ENCODE measurements around the gene OR14I1.
"Not testable (repeated sequence)": the region's sequence is repeated elsewhere in the genome, so short reads cannot be mapped to it uniquely, and the experiment has no call there.

OR14I1 gene

DNA sequence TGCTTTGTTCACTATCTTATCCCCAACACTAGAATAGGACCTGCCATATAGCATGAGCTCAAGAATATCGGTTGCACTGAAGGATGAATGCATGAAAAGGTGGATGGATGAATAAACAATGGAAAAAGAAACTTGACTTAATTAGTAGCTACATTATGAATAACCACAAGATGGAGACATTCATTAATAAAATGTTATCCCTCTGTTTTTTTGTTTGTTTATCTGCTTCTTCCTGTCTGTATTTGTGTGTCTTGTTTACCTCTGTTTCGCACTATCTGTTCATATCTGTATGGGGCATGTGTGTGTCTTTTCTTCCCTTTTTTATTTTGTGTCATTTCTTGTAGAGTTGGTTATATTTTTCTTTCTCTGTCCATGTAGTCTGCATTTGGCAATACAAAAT, 1.1 kb upstream of the OR14I1 start:
- H3K4me1 Mint-ChIP-seq (ENCODE audit: low read depth): peaks cover 14% of the 10 kb centered on the region
- H3K4me3 Mint-ChIP-seq: no peak overlapping the region
- no peaks in the 10 kb centered on the region for H3K36me3 Mint-ChIP-seq (ENCODE audit: low read depth)
- no peaks in the 10 kb centered on the region for H3K27me3 Mint-ChIP-seq
- H3K9me3 Mint-ChIP-seq: no peaks in the 10 kb centered on the region
- no peak overlapping the region for H3K27ac Mint-ChIP-seq
- intact Hi-C loops (cut with micrococcal nuclease): loop anchor here (2.0 to 5.0 kb wide), 2 partner anchors 81 to 103 kb away; no protein-coding TSS in a partner anchor

DNA sequence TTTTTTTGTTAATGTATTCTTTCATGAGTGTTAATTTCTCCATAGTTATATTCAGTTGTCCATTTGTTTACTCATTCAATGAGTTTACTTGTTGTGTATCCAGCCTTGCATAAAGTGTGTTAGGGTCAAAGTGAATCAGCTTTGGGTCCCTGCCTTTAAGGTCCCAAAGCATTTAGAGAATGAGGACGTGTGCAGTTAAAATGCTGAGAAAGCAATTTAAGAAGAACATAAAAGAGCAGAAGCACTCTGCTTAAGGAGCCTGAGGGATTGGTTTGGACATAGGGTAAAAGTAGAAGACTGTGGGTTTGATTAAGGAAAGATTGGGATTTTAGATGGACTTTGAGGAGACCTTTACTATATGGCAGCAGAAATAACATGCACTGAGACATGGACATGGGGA, 3.5 kb downstream of the OR14I1 start:
- H3K36me3 Mint-ChIP-seq (ENCODE audit: low read depth): no peaks in the 10 kb centered on the region
- no peak overlapping the region for H3K27ac Mint-ChIP-seq
- intact Hi-C loops (cut with micrococcal nuclease): no loop called here
- no peaks in the 10 kb centered on the region for H3K27me3 Mint-ChIP-seq
- no peak overlapping the region for H3K4me3 Mint-ChIP-seq
- peaks cover 27% of the 10 kb centered on the region for H3K4me1 Mint-ChIP-seq (ENCODE audit: low read depth)
- no peaks in the 10 kb centered on the region for H3K9me3 Mint-ChIP-seq

DNA sequence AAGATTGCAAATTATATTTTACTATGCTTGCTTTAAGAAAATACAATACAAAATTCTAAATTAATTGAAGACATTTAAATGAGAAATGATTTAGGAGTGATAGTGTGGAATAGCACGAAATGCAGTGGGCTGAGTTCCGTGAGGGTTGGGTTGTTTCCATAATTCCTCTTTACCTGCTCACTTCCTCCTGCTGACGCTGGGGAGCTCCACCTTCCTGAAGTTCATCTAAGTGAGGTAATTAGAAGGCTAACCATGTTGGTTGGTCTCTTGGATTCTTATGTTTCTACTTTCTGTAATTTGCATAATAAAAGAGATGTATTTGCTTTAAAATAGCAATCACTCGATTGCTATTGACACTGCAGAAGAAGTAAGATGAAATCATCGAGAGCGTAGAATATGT, 4.7 kb downstream of the OR14I1 start:
- Mint-ChIP-seq H3K36me3 (ENCODE audit: low read depth) (no peaks in the 10 kb centered on the region), H3K27me3 (no peaks in the 10 kb centered on the region), H3K9me3 (no peaks in the 10 kb centered on the region), H3K4me3 (no peak overlapping the region), H3K27ac (no peak overlapping the region), H3K4me1 (ENCODE audit: low read depth) (peaks cover 27% of the 10 kb centered on the region)
- intact Hi-C loops (cut with micrococcal nuclease): no loop called here

DNA sequence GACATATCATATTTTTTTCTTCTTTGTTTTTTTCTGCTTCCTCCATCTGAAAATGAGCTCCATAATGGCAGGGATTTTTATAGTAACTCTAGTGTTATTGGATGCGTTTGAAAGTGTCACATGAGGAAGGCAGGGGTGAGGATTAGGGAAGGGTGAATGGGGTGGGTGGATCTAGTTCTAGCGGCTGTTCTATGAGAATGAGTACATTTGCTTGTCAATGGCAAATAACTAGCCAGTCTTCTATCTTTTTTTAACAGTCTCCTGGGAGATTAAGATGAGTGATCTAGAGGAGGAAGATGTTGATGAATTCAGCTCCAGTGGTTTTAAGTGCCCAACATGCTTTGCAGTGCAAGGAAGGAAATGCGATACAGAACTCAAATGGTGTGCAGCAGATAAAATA, 5.8 kb downstream of the OR14I1 start:
- intact Hi-C loops (cut with micrococcal nuclease): no loop called here
- Mint-ChIP-seq H3K4me1 (ENCODE audit: low read depth) (peaks cover 27% of the 10 kb centered on the region), H3K27me3 (peaks cover 6% of the 10 kb centered on the region), H3K9me3 (peaks cover 8% of the 10 kb centered on the region), H3K4me3 (no peak overlapping the region), H3K36me3 (ENCODE audit: low read depth) (no peaks in the 10 kb centered on the region), H3K27ac (no peak overlapping the region)

DNA sequence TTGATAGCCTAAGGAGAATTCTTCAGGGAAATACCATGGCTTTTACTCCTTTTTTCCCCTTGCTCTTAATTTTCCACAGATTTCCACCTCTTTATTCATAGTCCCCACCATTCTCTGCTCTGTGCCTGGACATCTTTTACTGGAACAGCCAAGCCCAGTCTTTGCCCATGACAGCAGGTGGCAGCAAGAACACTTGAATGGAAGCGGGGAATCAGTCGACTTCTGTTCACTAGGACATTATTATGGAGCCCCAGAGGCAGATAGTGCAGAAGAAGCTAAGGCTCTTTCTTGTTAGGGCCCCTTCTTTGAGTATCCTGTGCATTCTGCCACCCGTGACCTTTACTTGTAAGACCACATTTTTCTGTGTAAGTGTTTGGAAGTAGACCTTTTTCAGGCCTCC, 6.3 kb downstream of the OR14I1 start:
- H3K27ac Mint-ChIP-seq: no peak overlapping the region
- no peaks in the 10 kb centered on the region for H3K36me3 Mint-ChIP-seq (ENCODE audit: low read depth)
- intact Hi-C loops (cut with micrococcal nuclease): no loop called here

DNA sequence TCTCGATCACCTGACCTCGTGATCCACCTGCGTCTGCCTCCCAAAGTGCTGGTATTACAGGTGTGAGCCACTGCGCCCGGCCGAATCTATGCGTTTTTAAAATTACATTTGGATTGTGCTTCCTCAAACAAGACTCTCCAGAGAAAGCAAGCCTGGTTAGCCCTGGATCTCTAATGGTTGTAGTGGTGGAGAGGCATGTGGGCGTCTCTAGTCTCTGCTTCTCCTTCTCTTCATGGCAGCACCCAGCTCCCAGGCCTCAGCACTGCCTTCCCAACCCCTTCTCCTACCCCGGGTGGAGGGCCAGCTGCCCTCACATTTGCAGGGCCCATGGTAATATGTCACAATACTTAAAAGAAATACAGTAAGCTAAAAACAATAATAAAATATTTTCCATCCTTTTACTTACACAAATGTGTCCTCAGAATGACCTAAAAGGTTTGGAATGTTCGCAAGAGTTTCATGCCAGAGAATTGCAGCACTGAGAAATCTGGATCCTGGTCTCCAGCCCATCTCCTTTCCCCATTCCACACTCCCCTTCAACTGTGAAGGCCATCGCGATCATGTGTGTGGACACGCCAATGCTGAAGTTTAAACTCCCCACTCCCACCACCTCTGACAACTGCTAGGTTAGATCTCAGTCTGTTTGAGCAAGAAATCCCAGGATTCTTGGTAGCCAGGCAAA, 7.0 kb downstream of the OR14I1 start:
- no peak overlapping the region for H3K27ac Mint-ChIP-seq
- no peak overlapping the region for H3K4me3 Mint-ChIP-seq
- H3K9me3 Mint-ChIP-seq: peaks cover 8% of the 10 kb centered on the region
- no peaks in the 10 kb centered on the region for H3K36me3 Mint-ChIP-seq (ENCODE audit: low read depth)
- H3K4me1 Mint-ChIP-seq (ENCODE audit: low read depth): peaks cover 27% of the 10 kb centered on the region
- intact Hi-C loops (cut with micrococcal nuclease): loop anchor here (2.0 kb wide), 1 partner anchor 111 kb away; no protein-coding TSS in a partner anchor
- peaks cover 6% of the 10 kb centered on the region for H3K27me3 Mint-ChIP-seq

More for the DNA sequence above, 6.3 kb downstream of the OR14I1 start:
- H3K9me3 Mint-ChIP-seq: peaks cover 8% of the 10 kb centered on the region
- no peak overlapping the region for H3K4me3 Mint-ChIP-seq
- H3K27me3 Mint-ChIP-seq: peaks cover 6% of the 10 kb centered on the region
- H3K4me1 Mint-ChIP-seq (ENCODE audit: low read depth): peaks cover 27% of the 10 kb centered on the region

DNA sequence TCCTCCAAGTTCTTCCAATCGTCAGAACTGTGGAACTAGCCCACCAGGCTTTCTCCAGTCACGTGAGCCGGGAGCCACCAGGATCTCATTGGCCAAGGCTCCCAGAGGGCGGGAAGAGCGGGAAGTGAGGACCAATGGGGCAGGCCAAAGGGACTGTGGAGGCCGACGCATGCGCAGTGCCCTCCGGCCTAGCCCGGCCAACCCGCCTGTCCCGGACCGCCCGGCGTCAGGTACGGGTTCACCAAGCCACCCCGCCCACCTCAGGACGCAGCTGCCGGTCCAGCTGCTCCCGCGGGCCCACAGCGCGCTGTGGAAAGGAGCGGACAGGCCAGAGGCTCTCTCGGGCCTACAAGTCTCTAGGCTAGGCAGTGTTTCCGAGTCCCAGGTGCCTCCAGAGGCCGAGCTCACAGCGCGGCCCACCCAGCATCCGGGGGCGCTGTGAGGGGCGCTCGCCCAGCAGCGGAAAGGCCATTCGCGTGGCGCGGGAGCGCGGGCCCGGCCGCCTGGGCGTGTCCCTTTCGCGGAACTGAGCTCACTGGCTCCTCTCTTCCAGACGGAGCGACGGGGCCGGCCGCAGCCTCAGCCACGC, 10.9 kb downstream of the OR14I1 start:
- Mint-ChIP-seq H3K27me3 (peaks cover 8% of the 10 kb centered on the region), H3K4me1 (ENCODE audit: low read depth) (peaks cover 19% of the 10 kb centered on the region), H3K27ac (no peak overlapping the region), H3K9me3 (peaks cover 20% of the 10 kb centered on the region), H3K36me3 (ENCODE audit: low read depth) (no peaks in the 10 kb centered on the region), H3K4me3 (no peak overlapping the region)
- intact Hi-C loops (cut with micrococcal nuclease): no loop called here

DNA sequence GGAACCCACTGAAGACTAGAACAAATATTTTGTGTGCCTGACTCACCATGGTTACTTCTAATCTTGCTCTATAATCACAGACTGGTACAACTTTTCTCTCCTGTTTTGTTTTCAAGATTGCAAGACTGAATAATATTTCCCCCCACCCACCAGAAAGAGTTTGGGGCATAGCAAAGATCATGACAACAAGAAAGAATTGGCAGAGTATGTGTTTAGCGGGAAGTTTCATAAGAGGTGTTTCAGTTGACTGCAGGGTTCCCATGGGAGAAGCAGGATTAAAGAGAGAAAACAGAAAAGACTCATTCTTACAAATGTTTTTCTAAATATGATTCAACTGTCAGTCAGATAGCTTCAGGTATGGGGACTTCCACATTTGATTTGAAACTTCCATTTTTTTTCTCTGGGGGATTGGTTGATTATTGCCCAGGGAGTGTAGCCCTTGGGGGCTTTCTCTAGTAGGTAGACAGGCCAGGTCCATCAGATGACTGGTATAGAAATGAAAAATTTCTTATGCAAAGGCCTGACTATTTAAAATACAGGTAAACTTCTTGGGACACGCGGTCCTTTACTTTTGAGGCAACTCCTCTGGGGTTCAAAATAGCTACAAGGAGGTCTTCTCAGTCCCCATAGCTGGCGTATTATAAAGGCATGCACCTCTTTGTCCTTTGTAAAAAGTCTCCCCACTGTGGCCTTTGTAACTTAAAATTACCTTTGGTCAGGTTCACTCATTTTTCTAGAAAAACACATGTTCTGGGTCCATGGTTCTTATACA, 13.9 kb downstream of the OR14I1 start:
- intact Hi-C loops (cut with micrococcal nuclease): no loop called here
- Mint-ChIP-seq H3K27me3 (peaks cover 9% of the 10 kb centered on the region), H3K9me3 (peaks cover 20% of the 10 kb centered on the region), H3K27ac (no peak overlapping the region), H3K4me1 (ENCODE audit: low read depth) (peaks cover 5% of the 10 kb centered on the region), H3K4me3 (no peak overlapping the region), H3K36me3 (ENCODE audit: low read depth) (no peaks in the 10 kb centered on the region)

DNA sequence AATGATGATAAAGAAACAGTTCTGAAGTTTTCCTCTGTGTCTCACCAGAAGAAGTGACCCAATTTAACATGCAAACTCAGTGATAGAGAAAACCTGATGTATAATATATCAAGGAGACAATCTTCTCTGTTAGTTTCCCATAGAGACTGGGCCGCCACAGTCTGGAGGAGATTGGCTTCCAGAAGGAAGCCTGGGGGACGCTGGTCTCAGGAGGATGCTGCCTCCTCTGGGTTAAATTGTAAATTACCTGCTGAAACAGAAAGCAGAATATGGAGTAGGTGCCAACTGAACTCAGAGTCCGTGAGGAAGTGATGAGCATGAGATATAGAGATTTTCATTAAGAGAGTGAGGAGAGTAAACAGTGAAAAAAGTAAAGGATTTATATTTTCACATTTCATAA, 15.8 kb downstream of the OR14I1 start:
- Mint-ChIP-seq H3K4me3 (no peak overlapping the region), H3K36me3 (ENCODE audit: low read depth) (no peaks in the 10 kb centered on the region), H3K9me3 (peaks cover 12% of the 10 kb centered on the region), H3K27ac (no peak overlapping the region), H3K4me1 (ENCODE audit: low read depth) (peaks cover 5% of the 10 kb centered on the region), H3K27me3 (peaks cover 7% of the 10 kb centered on the region)
- intact Hi-C loops (cut with micrococcal nuclease): no loop called here

DNA sequence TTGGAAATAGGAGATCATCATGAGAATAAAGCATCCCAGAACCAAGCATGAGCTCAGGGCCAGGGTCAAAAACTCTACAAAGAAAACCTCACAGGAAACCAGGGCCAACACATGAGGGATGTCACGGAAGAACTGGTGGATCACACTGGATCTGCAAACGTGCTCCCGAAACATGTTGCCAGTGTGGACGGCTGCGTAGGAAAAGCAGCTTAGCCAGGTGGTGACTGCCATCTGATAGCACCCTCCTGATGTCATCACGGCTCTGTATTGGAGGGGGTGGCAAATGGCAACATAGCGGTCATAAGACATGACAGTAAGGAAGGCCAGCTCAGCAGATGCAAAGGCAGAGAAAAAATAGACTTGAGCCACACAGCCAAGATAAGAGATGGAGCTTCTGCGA, 20.9 kb downstream of the OR14I1 start:
- peaks cover under 1% of the 10 kb centered on the region for H3K4me1 Mint-ChIP-seq (ENCODE audit: low read depth)
- intact Hi-C loops (cut with micrococcal nuclease): no loop called here
- H3K27me3 Mint-ChIP-seq: peaks cover 9% of the 10 kb centered on the region
- H3K9me3 Mint-ChIP-seq: no peaks in the 10 kb centered on the region
- H3K36me3 Mint-ChIP-seq (ENCODE audit: low read depth): no peaks in the 10 kb centered on the region
- H3K27ac Mint-ChIP-seq: no peak overlapping the region
- no peak overlapping the region for H3K4me3 Mint-ChIP-seq

DNA sequence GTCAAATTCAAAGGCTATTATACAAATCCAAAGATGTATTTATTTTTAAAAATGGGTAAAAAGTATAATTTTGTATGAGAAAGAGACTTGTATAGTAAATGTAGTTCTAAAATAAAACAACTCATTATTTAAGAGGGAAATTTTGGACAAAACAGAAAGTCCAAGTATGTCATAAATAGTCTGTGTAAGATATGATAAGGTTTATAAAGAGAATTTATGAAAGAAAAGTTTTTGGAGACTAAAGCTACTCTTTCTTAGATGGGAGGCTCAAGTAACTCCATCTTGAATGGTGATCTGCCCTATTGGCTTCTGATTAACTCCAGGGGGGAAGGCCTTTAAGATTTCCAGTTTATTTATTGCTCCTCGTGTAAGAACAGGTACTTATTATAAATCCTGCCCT, 32.6 kb downstream of the OR14I1 start:
- H3K27ac Mint-ChIP-seq: no peak overlapping the region
- H3K4me3 Mint-ChIP-seq: no peak overlapping the region
- H3K9me3 Mint-ChIP-seq: peaks cover 9% of the 10 kb centered on the region
- H3K27me3 Mint-ChIP-seq: no peaks in the 10 kb centered on the region
- H3K4me1 Mint-ChIP-seq (ENCODE audit: low read depth): no peaks in the 10 kb centered on the region
- H3K36me3 Mint-ChIP-seq (ENCODE audit: low read depth): no peaks in the 10 kb centered on the region
- intact Hi-C loops (cut with micrococcal nuclease): no loop called here

DNA sequence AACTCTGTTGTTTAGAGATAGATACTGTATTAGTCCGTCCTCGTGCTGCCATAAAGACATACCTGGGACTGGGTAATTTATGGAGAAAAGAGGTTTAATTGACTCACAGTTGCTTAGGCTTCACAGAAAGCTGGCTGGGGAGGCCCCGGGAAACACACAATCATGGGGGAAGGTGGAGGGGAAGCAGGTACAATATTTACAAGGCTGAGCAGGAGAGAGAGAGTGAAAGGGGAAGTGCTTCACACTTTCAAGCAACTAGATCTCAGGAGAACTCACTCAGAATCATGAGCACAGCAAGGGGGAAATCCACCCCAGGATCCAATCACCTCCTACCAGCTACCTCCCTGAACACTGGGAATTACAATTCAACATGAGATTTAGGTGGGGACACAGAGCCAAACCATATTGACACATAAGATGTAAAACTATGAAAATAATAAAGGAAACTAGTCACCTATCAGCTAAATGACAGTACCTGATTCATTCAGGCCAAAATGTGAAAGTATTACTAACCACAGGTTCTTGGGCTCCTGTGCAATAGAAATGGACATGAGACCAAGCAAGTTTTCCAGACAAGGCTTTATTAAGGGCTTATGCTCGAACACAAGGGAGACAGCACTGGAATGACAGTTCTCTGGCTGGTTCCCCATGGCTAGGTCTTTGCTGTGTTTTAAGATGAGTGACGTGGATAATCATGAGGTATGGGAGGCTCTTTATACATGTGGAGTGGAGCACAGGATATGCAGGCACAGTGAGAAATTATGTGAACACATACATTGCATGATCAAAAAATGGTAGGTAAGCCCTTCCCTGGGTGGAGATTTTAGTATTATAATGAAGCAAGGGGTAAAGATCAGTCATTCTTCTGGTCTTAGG, 38.9 kb downstream of the OR14I1 start:
- H3K4me3 Mint-ChIP-seq; H3K36me3 Mint-ChIP-seq (ENCODE audit: low read depth); H3K4me1 Mint-ChIP-seq (ENCODE audit: low read depth); H3K9me3 Mint-ChIP-seq; intact Hi-C loops (cut with micrococcal nuclease); H3K27ac Mint-ChIP-seq; H3K27me3 Mint-ChIP-seq: not testable (repeated sequence)

DNA sequence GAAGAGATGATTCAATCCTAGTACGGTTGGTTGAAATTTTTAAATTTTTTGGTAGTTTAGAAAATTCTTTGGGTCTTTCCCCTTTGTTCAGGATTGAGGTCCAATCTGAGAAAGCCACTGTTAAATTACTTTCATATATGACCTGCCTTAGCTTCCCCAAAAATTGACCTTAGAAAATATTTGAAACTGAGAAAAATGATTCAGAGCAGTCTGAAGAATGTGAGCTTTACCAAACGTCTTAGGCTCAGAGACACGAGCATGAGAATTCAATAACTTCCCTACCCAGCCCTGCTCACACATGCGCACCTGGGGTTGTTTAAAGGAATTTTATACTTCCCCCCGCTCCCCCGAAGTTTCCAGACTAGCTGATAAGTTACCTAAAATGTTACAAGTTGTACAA, 45.8 kb downstream of the OR14I1 start:
- H3K27ac Mint-ChIP-seq; H3K4me3 Mint-ChIP-seq; H3K36me3 Mint-ChIP-seq (ENCODE audit: low read depth); H3K9me3 Mint-ChIP-seq; H3K27me3 Mint-ChIP-seq; intact Hi-C loops (cut with micrococcal nuclease); H3K4me1 Mint-ChIP-seq (ENCODE audit: low read depth): not testable (repeated sequence)

DNA sequence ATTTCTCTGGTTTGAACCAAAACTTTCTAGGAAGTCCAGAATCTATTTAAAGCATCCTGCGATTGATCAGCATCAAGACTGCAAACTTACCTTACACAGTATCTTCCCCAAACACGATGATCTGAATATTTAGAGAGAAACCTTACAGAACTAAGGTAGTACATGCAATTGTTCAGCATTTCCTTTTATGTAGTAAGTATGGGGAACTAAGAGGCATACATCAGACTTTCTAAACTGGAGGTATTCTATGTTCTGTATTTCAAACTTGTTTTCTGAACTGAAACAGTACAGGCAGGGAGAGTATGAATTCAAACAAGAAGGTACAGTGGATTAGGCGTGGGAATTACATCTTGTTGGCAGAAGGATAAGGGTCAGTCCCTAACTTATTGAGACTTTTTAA, 47.2 kb downstream of the OR14I1 start, which contains the start of gene OR2T27:
Gene OR2T27, minus strand, starts transcription at position 175 of the 400 bp plus-strand sequence. CDS start 4,644 bp downstream, outside the sequence.
- intact Hi-C loops (cut with micrococcal nuclease); H3K36me3 Mint-ChIP-seq (ENCODE audit: low read depth); H3K9me3 Mint-ChIP-seq; H3K4me3 Mint-ChIP-seq; H3K4me1 Mint-ChIP-seq (ENCODE audit: low read depth); H3K27me3 Mint-ChIP-seq; H3K27ac Mint-ChIP-seq: not testable (repeated sequence)
